Adrenal gland (tissue), 12 donors: ENCODE measurements around the gene NBEAL1. TPM values are rescaled to one million over a fixed set of nuclear protein-coding genes. Genes with fewer than 3 reads are reported as not detected.
"Not testable (repeated sequence)": the region's sequence is repeated elsewhere in the genome, so short reads cannot be mapped to it uniquely, and the experiment has no call there.

Experiments used
- DNase-seq, 7 donors: peaks; one replicate each; pipeline ENCODE4 v3.0.0-alpha.2; 2019 to 2020
- H3K27ac ChIP-seq, 5 donors: fragments of 200-600 bp; sonication (generic) in 4 of 5; 1 replicate in 3 of 5; 2 replicates in 2 of 5; pipeline versions ENCODE4 v1.5.1 to v1.8.0; 2016 to 2020; ENCODE audit warnings: mild to moderate bottlenecking in 1 of 5
- H3K27me3 ChIP-seq: fragments of 200-600 bp; 2 replicates; pipeline ENCODE4 v1.8.0; 2021
- H3K36me3 ChIP-seq, 2 donors: fragments of 200-600 bp; replicated peaks in 1 of 2; 1 replicate in 1 of 2; 2 replicates in 1 of 2; pipeline versions ENCODE4 v1.5.1 to v1.8.0; 2018 to 2022
- H3K4me1 ChIP-seq, 2 donors: fragments of 200-600 bp; replicated peaks in 1 of 2; 1 replicate in 1 of 2; 2 replicates in 1 of 2; pipeline versions ENCODE4 v1.5.1 to v1.8.0; 2018 to 2021
- H3K4me3 ChIP-seq, 4 donors: fragments of 200-600 bp; sonication (generic) in 3 of 4; one replicate each; pipeline ENCODE4 v1.5.1; 2016 to 2018
- H3K9me3 ChIP-seq, 3 donors: fragments of 200-600 bp; sonication (generic) in 1 of 3; replicated peaks in 1 of 3; 1 replicate in 2 of 3; 2 replicates in 1 of 3; pipeline versions ENCODE4 v1.5.1 to v1.8.0; 2016 to 2021
- POLR2A ChIP-seq, 2 donors: fragments of 450-650 bp; IDR thresholded peaks; one replicate each; pipeline ENCODE4 v1.6.1; 2017; ENCODE audit warnings: antibody characterized with exemption in 2 of 2, mild to moderate bottlenecking in 2 of 2, moderate library complexity in 1 of 2
- WGBS, 4 donors: extraction: QIAGEN DNeasy Blood & Tissue Kit in 2 of 4; methylation state at CpG; one replicate each; pipeline versions ENCODE4 v1.1.5 to v1.1.7; 2013 to 2017; 5-methylcytosine and 5-hydroxymethylcytosine counted together
- intact Hi-C, 2 donors: fragments of 100-400 bp; cut with DNase I; formaldehyde crosslinking; loops; one replicate each; pipeline versions ENCODE4 v1.14.1 to v1.15.0; 2022 to 2023
- polyA plus RNA-seq, 3 donors: library from polyadenylated mRNA; stranded (reverse); fragments of 200-250 nt in 2 of 3; fragments of 350-450 nt in 1 of 3; fragmentation: Illumina TruSeq in 1 of 3; extraction: RNeasy Lipid Tissue Mini Kit (QIAGEN cat#74804) in 1 of 3; gene quantifications; one replicate each; pipeline ENCODE4 v1.2.3, GENCODE V29; 2013 to 2014
- total RNA-seq, 9 donors: library from RNA; depleted of rRNA in 4 of 9; stranded (reverse); fragments of >200 nt in 4 of 9; fragments of 120-200 nt in 1 of 9; fragmentation: NEBNext Ultra II Directional in 1 of 9; extraction: Animal tissue kit (Norgen Biotek cat#: 25700) in 1 of 9; gene quantifications; one replicate each; pipeline versions ENCODE4 v1.1.0 to v1.2.4, GENCODE V29; 2013 to 2023
- TF ChIP-seq, protein P1 (sequence below), 6 experiments: fragments of 450-650 bp in 4 of 6; fragments of 200-600 bp in 2 of 6; sonication (generic) in 1 of 6; IDR thresholded peaks; 1 replicate in 5 of 6; 2 replicates in 1 of 6; pipeline versions ENCODE4 v1.5.1 to v1.8.0; 2016 to 2021; ENCODE audit warnings: antibody characterized with exemption in 6 of 6, mild to moderate bottlenecking in 2 of 6, moderate library complexity in 1 of 6
- donor health status: healthy with polysubstance abuse.
- donor health status: Bipolar disorder and iron deficiency.
- donor health status: DM: yes; HTN: yes; CAD: no.
- donor health status: DM: no; HTN: no; CAD: no.
- donor health status: DM: no; HTN: no; CAD: no.
- donor health status: DM: yes; HTN: yes; CAD: no.

NBEAL1 gene
- total and polyA plus RNA-seq, 12 donors, result 5.0 to 55.3 (median 25.4) TPM

DNA sequence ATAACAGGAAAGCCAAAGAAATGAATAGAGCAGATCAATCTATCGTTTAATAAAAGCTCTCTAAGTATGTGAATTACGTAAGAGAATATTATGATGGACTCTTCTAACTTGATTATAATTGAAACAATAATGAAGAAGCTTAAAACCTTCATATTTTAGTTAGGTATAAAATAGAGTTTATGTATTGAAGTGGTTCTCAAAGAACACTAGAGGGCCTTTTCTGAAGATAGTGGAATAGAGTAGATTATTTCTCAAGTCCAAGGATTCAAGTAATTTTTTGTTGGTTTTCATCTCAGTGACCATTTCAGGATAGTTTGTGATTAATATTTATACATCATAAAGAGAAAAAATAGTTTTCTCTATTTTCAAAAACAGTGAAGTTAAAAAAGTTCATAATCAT is 97.7 kb downstream of the NBEAL1 start:
- Histone ChIP-seq H3K9me3 (no peaks in the 10 kb centered on the region), H3K4me3 (no peak overlapping the region), H3K36me3 (peaks cover 0 to 27% of the 10 kb centered on the region in 2 donors), H3K27me3 (no peaks in the 10 kb centered on the region), H3K27ac (no peak overlapping the region), H3K4me1 (no peaks in the 10 kb centered on the region)
- intact Hi-C loops, result no loop called here
- no peak for DNase-seq
- 96 to 98% (median 97%) methylated on average over 2 of the region's 2 CpGs for WGBS, 4 donors
- no peak for TF ChIP-seq POLR2A (IDR thresholded peaks at IDR 0.05)
- TF ChIP-seq, protein P1, sequence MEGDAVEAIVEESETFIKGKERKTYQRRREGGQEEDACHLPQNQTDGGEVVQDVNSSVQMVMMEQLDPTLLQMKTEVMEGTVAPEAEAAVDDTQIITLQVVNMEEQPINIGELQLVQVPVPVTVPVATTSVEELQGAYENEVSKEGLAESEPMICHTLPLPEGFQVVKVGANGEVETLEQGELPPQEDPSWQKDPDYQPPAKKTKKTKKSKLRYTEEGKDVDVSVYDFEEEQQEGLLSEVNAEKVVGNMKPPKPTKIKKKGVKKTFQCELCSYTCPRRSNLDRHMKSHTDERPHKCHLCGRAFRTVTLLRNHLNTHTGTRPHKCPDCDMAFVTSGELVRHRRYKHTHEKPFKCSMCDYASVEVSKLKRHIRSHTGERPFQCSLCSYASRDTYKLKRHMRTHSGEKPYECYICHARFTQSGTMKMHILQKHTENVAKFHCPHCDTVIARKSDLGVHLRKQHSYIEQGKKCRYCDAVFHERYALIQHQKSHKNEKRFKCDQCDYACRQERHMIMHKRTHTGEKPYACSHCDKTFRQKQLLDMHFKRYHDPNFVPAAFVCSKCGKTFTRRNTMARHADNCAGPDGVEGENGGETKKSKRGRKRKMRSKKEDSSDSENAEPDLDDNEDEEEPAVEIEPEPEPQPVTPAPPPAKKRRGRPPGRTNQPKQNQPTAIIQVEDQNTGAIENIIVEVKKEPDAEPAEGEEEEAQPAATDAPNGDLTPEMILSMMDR (IDR thresholded peaks at IDR 0.05), result no peak

DNA sequence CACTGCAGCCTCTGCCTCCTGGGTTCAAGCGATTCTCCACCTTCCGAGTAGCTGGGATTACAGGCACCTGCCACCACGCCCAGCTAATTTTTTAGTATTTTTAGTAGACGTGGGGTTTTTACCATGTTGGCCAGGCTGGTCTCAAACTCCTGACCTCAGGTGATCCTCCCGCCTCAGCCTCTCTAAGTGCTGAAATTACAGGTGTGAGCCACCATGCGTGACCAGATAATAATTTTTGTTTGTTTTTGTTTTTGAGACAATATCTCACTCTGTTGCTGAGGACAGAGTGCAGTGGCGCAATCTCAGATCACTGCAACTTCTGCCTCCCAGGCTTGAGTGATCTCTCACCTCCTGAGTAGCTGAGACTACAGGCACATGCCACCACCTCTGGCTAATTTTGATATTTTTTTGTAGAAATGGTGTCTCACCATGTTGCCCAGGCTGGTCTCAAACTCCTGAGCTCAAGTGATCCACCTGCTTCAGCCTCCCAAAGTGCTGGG is 100.6 kb downstream of the NBEAL1 start:
- DNase-seq, intact Hi-C loops, H3K9me3 ChIP-seq, H3K27me3 ChIP-seq, H3K4me1 ChIP-seq, H3K4me3 ChIP-seq, H3K27ac ChIP-seq: not testable (repeated sequence)
- WGBS, 4 donors, result 92 to 96% (median 94%) methylated on average over 7 of the region's 7 CpGs
- H3K36me3 ChIP-seq, result peaks cover 0 to 15% of the 10 kb centered on the region in 2 donors

DNA sequence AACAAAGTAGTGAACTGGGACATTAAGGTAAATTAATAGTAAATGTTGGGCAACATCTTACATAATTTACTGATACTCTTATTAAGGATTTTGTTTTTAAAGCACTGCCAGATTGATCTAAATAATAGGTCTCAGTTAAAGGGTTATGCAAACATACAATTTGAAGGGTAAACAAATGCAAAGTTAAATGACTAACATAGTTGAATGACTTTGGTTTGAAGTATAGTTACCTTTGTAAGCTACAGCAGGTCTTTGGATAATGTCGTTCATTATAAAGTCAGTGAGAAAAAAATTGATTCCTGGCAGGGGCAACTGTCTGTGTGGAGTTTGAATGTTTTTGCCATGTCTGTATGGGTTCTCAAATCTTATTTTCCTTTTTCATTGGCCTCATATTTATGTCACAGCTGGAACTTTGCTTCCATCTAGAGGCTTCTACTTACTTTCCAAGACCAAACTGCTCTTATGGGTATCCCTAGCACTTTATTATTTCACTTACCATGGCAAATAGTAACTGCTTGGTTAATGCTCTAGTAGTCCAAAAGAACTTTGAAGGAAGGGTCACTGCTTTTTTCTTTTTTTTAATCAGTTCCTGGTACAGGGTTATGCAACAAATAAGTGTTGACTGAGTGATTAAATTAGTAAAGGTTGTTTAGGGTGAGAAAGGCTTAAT is 107.8 kb downstream of the NBEAL1 start:
- no peak for DNase-seq
- no peak overlapping the region for H3K27ac ChIP-seq
- peaks cover 0 to 4% of the 10 kb centered on the region in 2 donors for H3K36me3 ChIP-seq
- H3K4me1 ChIP-seq, result no peaks in the 10 kb centered on the region
- H3K27me3 ChIP-seq, result no peaks in the 10 kb centered on the region
- 77 to 86% (median 78%) methylated on average over 1 of the region's 1 CpG for WGBS, 4 donors
- no peaks in the 10 kb centered on the region for H3K9me3 ChIP-seq
- TF ChIP-seq, protein P1 (IDR thresholded peaks at IDR 0.05), result peak in 4 of 6 experiments; percentile 15 to 31 (median 24)
- TF ChIP-seq POLR2A (IDR thresholded peaks at IDR 0.05), result no peak
- intact Hi-C loops, result no loop called here
- no peak overlapping the region for H3K4me3 ChIP-seq

DNA sequence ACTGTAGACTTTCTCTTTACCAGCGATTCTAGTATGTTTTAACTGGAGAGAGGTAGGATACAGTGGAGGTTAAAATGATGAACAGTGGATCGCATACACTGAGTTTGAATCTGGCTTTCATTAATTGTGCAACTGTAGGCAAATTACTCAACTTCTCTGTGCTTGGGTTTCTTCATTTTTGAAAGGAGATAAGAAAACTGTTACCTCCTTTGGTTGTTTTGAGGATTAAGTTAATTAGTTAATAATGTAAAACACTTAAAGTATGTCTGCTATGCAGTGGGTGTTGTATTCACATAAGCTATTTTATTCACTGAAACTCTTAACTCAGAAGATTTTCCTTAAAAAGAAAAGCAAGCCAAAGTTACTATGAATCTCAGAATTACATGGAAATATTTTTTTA is 112.3 kb downstream of the NBEAL1 start:
- no peak for DNase-seq
- H3K9me3 ChIP-seq, result no peaks in the 10 kb centered on the region
- no peaks in the 10 kb centered on the region for H3K27me3 ChIP-seq
- H3K27ac ChIP-seq, result no peak overlapping the region
- no peak overlapping the region for H3K4me3 ChIP-seq
- TF ChIP-seq, protein P1 (IDR thresholded peaks at IDR 0.05), result no peak
- TF ChIP-seq POLR2A (IDR thresholded peaks at IDR 0.05), result no peak
- 81 to 84% (median 82%) methylated on average over 2 of the region's 2 CpGs for WGBS, 4 donors
- peaks cover 0 to 27% of the 10 kb centered on the region in 2 donors for H3K36me3 ChIP-seq
- intact Hi-C loops, result no loop called here
- H3K4me1 ChIP-seq, result no peaks in the 10 kb centered on the region

DNA sequence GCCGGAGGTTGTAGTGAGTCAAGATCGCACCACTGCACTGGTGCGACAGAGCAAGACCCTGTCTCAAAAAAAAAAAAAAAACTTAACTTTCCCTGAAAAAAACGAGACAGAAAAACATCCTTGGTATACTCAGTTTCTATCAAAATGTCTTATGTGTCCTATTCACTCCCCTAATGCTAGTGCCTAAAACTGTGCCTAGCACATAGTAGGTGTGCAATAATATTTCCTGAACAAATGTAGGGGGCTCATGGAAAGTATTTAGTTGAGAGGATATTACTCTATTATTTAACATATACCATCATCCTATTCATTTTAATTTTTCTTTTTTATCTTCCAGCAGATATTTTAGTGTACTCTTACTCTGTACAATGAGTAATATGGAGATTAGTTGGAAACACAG is 120.4 kb downstream of the NBEAL1 start:
- DNase-seq, result no peak
- 86 to 93% (median 90%) methylated on average over 4 of the region's 4 CpGs for WGBS, 4 donors
- no peaks in the 10 kb centered on the region for H3K27me3 ChIP-seq
- H3K27ac ChIP-seq, result no peak overlapping the region
- H3K36me3 ChIP-seq, result peaks cover 0 to 16% of the 10 kb centered on the region in 2 donors
- H3K4me3 ChIP-seq, result no peak overlapping the region
- TF ChIP-seq, protein P1 (IDR thresholded peaks at IDR 0.05), result no peak
- TF ChIP-seq POLR2A (IDR thresholded peaks at IDR 0.05), result no peak
- intact Hi-C loops, result no loop called here
- no peaks in the 10 kb centered on the region for H3K9me3 ChIP-seq
- H3K4me1 ChIP-seq, result no peaks in the 10 kb centered on the region
